ENCODE data around the gene MGAT4A. TPM values are rescaled to one million over a fixed set of nuclear protein-coding genes. Genes with fewer than 3 reads are reported as not detected.
"Not testable (repeated sequence)": the region's sequence is repeated elsewhere in the genome, so short reads cannot be mapped to it uniquely, and the experiment has no call there.

Gene MGAT4A
- total RNA-seq, 1 donor from 2014 or later, result 38.3 TPM

DNA sequence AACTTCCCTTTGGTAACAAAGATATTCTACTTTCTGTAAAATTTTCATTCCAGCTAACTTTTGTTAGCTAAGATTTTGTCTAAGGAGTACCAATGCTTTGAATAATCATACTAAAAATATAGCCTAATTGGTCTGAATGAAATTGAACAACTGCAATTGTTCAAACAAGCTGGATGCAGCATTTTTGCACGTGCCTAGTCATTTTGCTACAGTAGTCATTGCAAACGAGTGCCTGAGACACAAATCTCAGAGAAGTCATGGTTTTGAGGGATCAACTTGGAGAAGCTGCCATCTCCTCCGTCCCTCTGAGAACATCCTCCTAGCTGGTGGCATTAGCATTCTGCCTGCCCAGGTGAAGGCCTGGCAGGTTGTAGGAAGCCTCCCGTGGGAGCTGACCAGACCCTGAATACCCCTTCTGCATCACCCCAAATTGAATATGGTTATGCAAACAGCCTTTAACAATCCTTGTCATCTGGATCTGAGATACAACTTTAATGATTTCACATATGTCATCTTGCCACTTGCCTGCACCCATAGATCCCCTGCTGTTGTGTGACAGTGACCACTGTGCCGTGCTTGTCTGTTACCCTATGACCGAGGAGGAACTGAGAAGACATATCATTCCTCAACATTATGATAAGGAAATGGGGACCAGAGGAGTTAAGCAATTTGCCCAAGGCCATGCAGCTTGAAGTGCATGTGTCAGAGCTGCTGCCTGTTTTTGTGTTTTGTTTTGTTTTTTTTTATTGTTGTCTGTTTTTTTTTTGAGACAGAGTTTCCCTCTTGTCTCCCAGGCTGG, 29.1 kb upstream of the MGAT4A start:
- no peak for DNase-seq (ENCODE audit: low spot score in 2 of 2)
- FAIRE-seq, result no peak

DNA sequence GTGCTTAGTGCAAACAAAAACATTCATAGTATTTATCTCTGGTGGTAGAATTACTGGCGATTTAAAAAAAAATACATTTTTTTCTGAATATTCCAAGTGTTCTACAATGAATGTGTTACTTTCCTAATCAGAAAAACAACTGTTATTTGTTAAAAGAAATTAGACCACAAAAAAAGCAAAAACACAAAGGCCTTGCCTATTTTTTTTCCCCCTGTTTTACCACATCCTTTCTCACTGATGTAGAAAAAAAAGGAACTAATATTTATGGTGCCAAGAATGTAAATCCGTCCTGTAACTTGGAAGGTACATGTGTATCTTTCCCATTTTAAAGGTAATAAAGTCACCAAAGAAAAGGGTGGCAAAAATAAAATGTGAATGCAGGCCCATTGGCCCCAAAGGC, 28.4 kb upstream of the MGAT4A start:
- no peak for FAIRE-seq
- no peak for DNase-seq (ENCODE audit: low spot score in 2 of 2)

DNA sequence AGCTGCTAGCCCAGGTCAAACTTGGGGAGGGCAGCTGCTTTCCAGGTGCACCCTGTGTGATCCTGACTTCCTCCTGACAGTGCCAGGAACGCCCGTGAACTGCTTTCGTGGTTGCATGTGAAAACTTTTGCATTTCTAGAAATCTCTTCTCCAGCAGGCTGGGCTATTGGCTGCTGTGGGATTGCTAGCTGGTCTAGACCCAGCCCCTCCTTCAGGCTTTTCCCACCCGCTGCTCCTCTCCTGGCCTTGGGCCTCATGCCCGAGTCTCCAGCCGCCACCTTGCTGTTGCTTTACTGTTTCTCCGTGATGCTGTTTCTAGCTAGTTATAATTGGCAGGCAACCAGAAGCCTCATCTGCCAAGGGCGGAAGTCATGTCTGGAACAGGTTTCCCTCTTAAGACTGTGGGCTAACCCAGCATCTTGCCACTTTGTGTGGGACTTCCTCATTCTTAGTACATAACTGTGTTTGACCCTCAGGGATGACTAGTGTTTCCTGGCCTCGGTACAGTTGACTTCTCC, 27.0 kb upstream of the MGAT4A start:
- FAIRE-seq (no peak), DNase-seq (ENCODE audit: low spot score in 2 of 2) (peak in 1 of 2 donors; percentile 46)

DNA sequence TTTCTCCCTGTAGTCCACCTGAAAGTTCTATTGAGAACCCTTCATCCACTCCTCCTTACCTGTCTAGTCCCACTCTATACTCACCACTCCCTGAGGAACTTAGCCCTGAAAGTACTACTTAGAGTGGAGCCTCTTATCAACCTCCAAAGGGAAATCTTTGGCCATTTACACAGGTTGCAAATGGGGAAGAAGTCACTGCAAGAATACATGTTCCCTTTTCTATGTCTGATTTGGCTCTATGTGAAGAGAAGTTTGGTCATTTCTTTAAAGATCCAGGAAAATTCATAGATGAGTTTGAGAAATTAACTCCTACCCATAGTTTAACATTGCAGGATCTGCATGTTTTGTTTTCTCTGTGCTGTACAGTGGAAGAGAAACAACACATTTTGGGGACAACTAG, 22.9 kb upstream of the MGAT4A start:
- DNase-seq (ENCODE audit: low spot score in 2 of 2) (no peak), FAIRE-seq (no peak)

DNA sequence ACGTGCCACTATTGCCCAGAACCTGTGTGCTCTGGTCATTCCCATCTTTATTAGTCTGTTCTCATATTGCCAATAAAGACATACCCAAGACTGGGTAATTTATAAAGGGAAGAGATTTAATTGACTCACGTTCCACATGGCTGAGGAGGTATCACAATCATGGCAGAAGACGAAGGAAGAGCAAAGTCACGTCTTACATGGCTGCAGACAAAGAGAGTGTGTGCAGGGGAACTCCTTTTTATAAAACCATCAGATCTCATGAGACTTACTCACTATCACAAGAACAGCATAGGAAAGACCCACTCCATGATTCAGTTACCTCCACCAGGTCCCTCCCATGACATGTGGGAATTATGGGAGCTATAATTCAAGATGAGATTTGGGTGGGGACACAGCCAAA, 21.8 kb upstream of the MGAT4A start:
- not testable (repeated sequence) for DNase-seq (ENCODE audit: low spot score in 2 of 2); FAIRE-seq

DNA sequence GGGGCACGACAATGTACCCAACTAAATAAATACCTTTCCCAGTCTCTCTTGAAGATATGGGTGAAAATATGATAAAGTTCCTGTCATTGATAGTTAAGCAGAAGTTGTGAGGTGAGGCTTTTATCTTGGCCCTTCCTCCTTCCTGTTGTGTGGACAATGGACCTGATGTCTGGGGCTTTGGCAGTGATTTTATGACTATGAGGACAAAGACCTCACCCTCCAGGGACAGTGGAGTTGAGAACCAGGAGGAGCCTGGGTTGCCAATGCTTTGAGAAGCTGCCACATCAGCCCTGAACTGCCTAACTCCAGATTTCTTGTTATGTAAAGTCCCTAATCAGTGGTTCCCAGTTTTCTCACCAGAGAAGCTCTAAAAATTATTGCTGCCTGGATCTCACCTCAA, 20.8 kb upstream of the MGAT4A start:
- DNase-seq (ENCODE audit: low spot score in 2 of 2) (no peak), FAIRE-seq (no peak)

DNA sequence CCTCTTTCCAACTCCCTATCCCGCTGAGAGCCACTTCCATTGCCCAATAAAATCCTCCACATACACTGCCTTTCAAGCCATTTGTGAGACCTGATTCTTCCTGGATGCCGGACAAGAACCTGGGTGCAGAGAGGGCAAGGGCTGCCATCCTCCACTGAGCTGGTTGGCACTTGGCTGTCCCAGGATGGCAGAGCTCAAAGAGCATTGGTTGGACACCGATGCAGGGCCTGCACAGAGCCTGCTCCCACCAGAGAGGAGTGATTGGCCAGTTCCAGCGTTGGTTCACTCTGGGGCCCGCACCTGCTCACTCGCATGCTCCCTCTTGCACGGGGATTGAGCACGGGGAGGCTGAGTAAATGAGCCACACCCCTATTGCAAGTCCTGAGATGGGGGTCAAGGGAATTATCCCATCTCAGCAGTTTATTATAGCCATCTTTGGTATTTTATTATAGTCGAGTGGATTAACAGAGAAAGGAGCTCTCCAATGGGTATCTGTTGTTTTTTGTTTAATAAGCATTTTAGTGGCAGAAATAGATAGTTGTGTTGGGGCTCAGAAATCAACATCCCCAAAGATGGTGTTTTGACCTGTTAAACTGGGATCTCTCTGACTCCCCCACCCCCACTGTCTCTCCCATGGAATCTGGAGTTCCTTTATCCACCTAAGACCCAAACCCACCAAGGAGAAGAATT, 19.8 kb upstream of the MGAT4A start:
- FAIRE-seq (no peak), DNase-seq (ENCODE audit: low spot score in 2 of 2) (no peak)

DNA sequence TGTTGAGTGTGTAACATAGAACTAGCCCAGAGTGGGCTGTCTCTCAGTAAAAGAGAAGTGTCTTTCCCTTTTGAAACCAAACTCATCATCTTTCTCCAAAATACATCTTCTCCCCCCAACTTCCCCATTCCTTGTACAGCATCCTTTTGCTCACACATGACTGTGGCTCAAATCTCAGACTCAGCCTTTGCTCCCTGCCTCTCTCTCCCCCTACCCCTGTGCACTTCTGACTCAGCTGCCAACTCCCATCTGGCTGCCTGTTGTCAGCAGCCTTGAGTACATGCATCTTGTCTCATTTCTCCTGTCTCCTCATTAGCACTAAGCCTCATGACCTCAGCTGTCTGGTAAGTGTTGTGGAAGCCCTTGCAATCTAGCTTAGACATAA, 18.1 kb upstream of the MGAT4A start:
- DNase-seq (ENCODE audit: low spot score in 2 of 2), result no peak
- FAIRE-seq, result no peak

DNA sequence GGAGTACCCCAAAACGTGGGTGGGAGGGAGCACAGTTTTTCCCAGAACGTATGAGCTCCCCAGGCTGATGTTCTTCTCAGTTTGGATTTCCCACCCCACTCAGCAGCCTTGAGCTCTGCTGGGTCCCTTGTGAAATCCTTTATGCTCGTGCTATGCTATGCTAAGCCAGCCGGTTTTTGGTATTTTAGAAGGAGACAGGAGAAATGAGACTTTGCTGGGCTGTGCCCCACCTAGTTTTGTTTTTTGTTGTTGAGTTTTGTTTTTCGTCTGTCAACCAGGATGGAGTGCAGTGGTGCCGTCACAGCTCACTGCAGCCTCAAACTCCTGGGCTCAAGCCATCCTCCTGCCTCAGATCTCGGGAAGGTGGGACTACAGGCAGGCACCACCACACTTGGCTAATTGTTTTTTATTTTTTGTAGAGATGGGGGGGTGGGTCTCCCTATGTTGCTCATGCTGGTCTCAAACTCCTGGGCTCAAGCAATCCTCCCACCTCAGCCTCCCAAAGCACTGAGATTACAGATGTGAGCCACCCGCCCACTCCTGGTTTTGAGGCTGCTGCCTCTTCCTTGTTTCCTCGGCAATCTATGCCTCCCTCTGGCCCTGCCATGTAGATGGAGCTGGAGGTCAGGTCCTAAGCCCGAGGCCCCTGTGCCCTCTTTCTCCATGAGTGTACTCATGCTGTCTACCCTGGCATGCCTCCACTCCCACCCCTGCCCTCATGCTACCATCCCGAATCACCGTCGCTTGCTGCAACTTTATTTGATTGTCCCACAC, 17.5 kb upstream of the MGAT4A start:
- DNase-seq (ENCODE audit: low spot score in 2 of 2), result no peak
- no peak for FAIRE-seq

DNA sequence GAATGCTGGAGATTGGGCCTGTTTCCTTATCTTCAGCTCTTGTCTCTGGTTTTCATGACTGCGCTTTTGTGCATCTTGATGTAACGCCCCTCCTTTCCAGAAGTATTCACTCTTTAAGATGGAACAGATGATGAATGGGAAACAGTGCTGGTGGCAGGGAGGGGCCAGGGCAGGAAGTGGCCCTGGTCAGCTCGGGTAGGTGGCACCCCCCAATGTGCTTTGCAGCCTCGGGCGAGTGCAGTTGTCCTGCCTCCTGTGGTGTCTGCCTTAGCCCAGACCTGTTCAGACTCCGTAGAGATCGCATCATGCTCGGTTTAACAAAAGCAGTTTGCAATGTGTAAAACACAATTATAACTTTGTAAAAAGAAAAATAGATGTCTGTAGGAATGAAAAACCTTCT, 17.0 kb upstream of the MGAT4A start:
- no peak for DNase-seq (ENCODE audit: low spot score in 2 of 2)
- FAIRE-seq, result no peak

DNA sequence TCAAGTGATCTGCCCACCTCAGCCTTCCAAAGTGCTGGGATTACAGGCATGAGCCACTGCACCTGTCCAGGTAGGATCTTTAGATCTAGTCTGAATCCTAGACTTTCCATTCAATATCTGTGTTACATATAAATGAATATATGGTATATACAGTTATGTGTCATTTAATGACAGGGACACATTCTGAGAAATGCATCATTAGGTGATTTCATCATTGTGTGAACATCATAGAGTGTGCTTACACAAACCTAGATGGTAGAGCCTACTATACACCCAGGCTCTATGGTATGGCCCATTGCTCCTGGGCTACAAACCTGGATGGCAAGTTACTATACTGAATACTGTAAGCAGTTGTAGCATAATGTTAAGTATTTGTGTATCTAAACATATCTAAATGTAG, 15.5 kb upstream of the MGAT4A start:
- FAIRE-seq (no peak), DNase-seq (ENCODE audit: low spot score in 2 of 2) (no peak)

DNA sequence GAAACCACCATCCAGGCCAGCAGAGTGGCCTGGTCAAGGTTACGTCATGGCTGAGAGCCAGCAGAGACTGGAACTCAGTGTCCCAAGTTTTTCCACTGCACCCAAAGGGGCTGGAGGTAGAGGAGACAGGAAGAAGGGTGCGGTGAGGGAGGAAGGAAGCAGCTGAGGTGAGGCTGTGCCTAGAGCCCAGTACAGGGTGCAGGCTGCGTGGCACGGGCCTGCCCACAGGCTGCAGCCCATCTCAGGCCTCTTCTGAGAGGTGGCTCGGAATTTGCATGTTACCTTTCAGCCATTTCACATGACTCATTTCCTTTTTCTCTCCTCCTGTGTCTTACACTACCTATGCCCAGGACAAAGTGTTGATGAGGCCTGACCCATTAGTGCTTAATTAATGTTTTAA, 13.7 kb upstream of the MGAT4A start:
- FAIRE-seq (no peak), DNase-seq (ENCODE audit: low spot score in 2 of 2) (no peak)

DNA sequence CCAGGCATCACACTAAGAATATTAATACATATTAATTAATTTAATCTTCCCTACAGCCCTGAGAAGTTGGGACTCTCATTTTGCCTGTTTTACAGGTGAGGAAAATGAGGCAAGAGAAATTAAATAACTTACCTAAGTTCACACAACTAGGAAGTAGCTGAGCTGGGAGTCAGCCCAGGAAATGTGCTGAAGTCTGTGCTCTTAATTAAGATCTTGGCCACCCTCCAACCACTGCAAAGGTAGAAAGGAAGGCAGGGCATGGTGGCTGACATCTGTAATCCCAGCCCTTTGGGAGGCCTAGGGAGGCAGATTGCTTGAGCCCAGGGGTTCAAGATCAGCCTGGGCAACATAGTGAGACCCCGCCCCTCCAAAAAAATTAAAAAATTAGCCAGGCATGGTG, 12.9 kb upstream of the MGAT4A start:
- DNase-seq (ENCODE audit: low spot score in 2 of 2) (no peak), FAIRE-seq (no peak)

DNA sequence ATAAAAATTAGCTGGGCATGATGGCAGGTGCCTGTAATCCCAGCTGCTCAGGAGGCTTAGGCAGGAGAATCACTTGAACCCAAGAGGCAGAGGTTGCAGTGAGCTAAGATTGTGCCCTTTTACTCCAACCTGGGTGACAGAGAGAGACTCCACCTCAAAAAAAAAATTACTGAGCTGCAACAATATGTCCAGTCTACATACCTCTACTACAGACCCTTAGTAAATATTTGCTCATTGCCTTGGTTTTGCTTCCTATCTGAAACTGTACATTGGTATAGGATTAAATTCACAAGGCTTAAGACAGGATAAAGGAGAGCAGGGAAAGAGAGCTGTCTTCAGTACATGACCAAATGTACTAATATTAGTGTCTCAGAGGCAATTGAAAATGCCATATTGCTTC, 8.1 kb upstream of the MGAT4A start:
- DNase-seq (ENCODE audit: low spot score in 2 of 2) (no peak), FAIRE-seq (no peak)

DNA sequence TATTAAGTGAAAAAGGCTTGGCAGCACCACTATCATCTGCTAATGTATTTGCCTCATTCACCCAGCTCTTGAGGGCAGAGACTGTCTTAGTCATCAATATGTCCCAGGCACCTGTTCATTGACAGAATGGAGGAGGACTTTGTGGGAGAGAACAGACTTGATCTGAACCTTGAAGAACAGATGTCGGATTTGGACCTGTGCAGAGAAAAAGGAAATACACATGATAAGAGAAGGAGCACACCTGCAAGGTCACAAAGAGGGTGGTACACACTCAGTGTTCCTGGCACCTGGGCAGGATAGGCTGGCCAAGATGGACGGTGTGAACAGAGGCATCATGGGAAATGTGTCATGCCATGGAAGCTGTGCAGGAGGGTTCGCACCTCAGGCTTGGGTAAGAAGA, 7.4 kb upstream of the MGAT4A start:
- DNase-seq (ENCODE audit: low spot score in 2 of 2) (no peak), FAIRE-seq (no peak)

DNA sequence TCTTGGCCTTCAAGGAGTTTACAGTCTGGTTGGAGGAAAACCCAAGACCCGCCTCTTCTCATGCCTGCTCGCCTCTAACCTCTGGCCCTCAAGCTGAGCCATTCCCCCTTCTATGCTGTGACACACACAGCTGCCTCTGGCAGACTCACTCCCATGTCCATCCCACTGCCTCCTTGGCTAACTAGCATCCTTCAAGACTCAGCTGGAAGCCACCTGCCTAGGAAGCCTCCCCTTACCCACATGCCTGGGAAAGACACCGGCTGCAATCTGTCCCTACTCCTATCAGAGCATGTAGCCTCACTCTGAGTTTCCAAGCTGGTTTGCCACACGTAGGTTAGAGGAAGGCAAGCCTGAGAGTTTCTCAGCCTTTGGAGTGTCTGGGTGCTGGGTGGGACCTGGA, 6.9 kb upstream of the MGAT4A start:
- FAIRE-seq, result no peak
- no peak for DNase-seq (ENCODE audit: low spot score in 2 of 2)

DNA sequence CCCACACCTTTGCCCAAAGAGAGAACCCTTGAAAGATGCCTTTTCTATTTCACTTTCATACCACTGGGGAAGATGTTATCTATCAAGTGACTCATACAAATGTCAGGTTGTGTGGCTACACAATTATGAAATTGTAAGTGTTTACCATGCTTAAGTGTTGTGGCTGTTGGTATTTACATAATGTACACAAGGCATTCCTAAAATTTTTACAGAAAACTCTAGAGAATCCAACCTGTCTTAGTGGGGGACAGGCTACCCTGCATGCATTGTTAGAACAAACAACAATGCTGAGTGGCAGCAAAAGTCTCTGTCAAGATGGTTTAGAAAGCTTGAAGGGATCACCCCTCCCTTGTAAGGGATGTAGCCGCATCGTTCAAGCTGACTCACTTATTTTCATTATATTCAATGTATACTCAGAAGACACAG, 5.5 kb upstream of the MGAT4A start:
- DNase-seq (ENCODE audit: low spot score in 2 of 2) (no peak), FAIRE-seq (no peak)

DNA sequence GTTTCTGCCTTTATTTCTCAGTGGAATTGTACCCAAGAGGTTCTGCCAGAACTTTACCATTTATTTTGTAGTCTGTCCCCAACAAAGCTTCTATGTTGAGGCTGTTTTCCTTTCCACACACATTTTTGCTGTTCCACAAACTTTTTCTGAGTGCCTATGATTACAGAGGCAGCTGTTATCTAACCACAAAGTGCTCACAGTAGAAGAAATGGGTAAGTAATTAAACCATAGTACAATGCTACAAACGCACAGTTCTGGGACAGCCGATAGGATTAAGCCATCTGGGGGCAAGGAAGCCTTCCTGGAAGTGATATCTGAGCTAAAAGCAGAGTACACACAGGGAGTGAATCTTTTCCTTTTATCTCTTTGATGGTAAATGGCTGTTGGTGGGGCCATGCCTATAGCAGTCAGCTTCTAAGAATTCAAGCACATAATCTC, 3.9 kb upstream of the MGAT4A start:
- no peak for DNase-seq (ENCODE audit: low spot score in 2 of 2)
- FAIRE-seq, result no peak

DNA sequence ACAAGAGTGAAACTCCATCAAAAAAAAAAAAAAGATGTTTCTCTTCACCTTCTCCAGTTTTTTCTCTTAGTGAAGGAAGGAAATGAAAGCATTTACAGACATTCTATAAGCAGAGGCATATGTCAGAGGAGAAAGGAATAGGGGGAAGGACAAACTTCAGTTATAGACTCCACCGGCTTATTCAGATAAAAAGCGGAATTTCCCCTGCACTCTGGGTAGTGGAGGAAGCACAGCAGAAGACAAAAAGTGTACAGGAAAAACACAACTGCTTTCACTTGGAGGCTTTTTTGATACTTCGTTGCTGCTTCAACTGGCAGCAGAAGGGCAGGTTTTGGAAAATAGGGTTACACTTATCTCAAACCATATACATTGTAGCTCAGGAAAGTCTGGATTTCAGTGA, 3.2 kb upstream of the MGAT4A start:
- no peak for FAIRE-seq
- no peak for DNase-seq (ENCODE audit: low spot score in 2 of 2)

DNA sequence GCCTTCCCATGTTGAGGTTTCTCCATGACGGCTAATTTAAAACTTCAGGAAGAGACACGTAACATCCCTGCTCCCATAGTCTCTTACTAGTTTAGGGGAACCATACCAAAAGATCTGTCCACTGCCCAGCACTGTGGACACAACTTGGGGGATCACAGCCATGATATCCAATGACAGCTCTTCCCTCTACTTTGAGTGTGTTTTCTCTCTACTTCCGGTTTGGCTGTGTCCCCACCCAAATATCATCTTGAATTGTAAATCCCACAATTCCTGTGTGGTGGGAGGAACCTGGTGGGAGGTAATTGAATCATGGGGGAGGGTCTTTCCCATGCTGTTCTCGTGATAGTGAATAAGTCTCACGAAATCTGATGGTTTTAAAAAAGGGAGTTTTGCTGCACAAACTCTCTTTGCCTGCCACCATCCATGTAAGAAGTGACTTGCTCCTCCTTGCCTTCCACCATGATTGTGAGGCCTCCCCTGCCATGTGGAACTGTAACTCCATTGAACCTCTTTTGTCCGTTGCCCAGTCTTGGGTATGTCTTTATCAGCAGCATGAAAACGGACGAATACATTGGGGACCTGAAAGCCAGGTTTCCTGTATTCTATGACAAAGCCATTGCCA, 1.6 kb upstream of the MGAT4A start:
- FAIRE-seq (no peak), DNase-seq (ENCODE audit: low spot score in 2 of 2) (no peak)

DNA sequence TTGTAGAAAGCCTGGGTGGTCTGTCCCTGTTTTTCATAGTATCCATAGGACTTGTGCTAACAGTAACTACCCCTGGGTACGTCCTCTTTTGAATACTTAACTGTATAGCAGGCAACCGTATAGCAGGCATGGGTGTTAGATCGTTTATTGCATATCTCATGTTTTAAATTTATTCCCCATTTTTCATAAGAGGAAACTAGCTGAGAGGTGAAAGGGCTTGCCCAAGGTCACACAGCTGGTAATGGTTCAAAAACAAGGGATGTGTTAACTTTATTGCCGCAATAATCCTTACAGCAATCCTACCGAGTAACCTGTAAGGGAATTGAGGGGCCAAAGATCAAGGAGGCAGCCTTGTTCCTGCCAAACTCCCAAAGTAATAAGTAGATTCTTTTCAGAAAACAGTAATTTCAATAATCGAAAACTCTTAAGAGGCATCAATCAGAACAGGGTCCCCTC, 990 bp upstream of the MGAT4A start:
- FAIRE-seq, result no peak
- no peak for DNase-seq (ENCODE audit: low spot score in 2 of 2)
